Skin epidermis (tissue), 12 donors: ENCODE results near the gene VAV1.
"Not testable (repeated sequence)": the region's sequence is repeated elsewhere in the genome, so short reads cannot be mapped to it uniquely, and the experiment has no call there.

Source experiments
- H3K27ac ChIP-seq, 21 experiments: fragments of 200-600 bp; sonication (generic) in 11 of 21; one replicate each; pipeline ENCODE4 v1.5.0; 2020; ENCODE audit warnings: mild to moderate bottlenecking in 3 of 21, inconsistent platforms in 2 of 21, moderate library complexity in 2 of 21
- H3K4me3 ChIP-seq, 7 experiments: fragments of 200-600 bp; sonication (generic) in 2 of 7; one replicate each; pipeline ENCODE4 v1.5.0; 2020; ENCODE audit warnings: inconsistent platforms in 2 of 7, mild to moderate bottlenecking in 2 of 7, moderate library complexity in 1 of 7

The VAV1 gene

GRCh38 chr19:6736169-6736916 lies 36.2 kb upstream of the VAV1 start:
- peak overlapping the region in 20 of 21 experiments; percentile 91 to 99 (median 96) for H3K27ac ChIP-seq
- H3K4me3 ChIP-seq = peak overlapping the region; percentile 61 to 89 (median 79)

DNA sequence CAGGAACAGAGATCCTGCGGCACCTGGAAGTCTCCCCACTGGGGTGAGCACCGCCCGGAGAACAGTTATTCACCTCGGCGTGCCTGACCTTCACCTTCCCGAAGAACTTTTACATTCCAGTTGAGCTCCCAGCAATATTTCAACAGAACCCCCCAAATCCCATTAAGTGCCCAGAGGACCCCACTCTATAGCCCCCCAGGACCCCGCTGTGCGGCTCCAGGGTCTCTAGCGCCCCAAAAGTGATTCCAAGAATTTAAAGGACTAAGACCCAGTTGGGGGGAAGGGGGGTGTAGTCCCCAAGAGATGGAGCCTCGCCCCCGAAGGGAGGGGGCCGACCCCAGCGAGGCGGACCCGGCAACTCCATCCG lies 35.6 kb upstream of the VAV1 start:
- peak overlapping the region; percentile 61 to 89 (median 79) for H3K4me3 ChIP-seq
- H3K27ac ChIP-seq = peak overlapping the region; percentile 91 to 99 (median 96)

- H3K4me3 ChIP-seq = peak within 1 kb of the TSS; percentile 61 to 89 (median 79)
- H3K27ac ChIP-seq = peak within 1 kb of the TSS; percentile 91 to 99 (median 96)
These were observed 35.1 kb upstream of the VAV1 start, which contains the start of gene GPR108 for GRCh38 chr19:6737284-6737872. TSS of gene GPR108 (minus strand) at chr19:6737580. CDS start at chr19:6737576, 4 bp downstream.

GRCh38 chr19:6737873-6738786 lies 34.4 kb upstream of the VAV1 start:
- Histone ChIP-seq H3K4me3 (peak overlapping the region in 3 of 7 experiments; percentile 68 to 88 (median 75)), H3K27ac (peak overlapping the region in 20 of 21 experiments; percentile 33 to 99 (median 84))

GRCh38 chr19:6738787-6739389 lies 33.6 kb upstream of the VAV1 start:
- peak overlapping the region; percentile 23 to 88 (median 75) for H3K4me3 ChIP-seq
- H3K27ac ChIP-seq = peak overlapping the region in 20 of 21 experiments; percentile 33 to 99 (median 84)

DNA sequence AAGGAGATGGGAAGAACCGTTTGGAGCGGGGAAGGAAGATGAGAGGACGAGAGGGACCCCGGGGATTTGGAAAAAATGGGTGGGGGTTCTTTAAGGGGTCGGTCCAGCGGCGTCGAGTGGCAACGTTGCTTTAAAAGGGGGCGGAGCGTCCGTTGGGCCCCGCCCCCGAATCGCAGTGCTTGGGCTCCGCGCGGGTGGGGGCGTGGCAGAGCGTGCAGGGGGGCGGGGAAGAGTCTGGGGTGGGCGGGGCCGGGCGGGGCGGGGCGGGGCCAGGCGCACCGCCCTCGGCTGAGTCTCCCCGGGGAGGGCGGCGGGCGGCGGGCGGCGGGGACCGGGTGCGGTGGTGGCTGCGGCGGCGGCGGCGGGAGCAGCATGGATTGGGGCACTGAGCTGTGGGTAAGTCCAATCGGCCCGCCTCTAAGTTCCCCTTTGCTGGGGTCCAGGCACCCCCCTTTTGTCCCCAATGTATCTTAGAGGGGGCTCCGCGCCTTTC lies 33.1 kb upstream of the VAV1 start, which contains the start of gene TRIP10:
Gene TRIP10, plus strand, starts transcription at position 291 of the 493 bp plus-strand sequence. Its CDS starts 82 bp downstream, at position 373.
- Histone ChIP-seq H3K27ac (peak within 1 kb of the TSS; percentile 60 to 99 (median 88)), H3K4me3 (peak within 1 kb of the TSS; percentile 62 to 88 (median 77))

DNA sequence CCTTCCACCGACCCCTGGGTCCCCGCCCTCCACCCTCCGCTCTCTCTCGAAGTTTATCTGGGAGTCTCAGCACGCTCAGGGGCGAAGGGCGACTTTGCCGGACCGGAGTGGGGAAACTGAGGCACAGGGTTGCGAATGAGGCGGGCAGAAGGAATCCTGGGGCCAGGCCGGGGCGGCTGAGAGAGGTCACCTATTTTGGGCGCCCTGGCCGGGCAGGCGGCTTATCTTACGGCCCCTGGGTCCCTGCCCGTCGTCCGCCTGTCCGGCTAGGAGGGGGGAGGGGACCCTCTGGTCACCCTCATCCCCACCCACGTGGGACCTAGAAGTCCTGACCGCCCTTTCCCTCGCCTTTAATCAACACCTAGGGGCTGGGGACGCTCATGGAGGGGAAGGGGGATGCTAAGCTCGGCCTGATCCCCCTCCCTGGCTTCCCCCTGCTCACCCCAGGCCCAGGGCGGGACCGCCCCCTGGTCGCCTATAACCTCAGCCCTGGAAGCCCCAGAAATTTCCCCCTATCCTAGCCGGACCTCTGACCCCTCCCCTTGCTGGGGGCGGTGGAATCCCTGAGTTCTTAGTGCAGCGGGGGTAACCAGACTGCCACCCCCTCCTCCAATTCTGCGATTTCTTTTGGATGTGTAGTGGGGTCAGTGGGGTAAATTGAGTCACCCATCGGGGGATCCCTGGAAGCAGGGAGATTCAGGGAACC lies 32.5 kb upstream of the VAV1 start:
- peak overlapping the region; percentile 62 to 88 (median 77) for H3K4me3 ChIP-seq
- H3K27ac ChIP-seq = peak overlapping the region; percentile 60 to 95 (median 86)

- Histone ChIP-seq H3K27ac (peak overlapping the region; percentile 60 to 95 (median 86)), H3K4me3 (peak overlapping the region; percentile 62 to 88 (median 77))
These were observed 31.7 kb upstream of the VAV1 start for GRCh38 chr19:6740589-6741343.

DNA sequence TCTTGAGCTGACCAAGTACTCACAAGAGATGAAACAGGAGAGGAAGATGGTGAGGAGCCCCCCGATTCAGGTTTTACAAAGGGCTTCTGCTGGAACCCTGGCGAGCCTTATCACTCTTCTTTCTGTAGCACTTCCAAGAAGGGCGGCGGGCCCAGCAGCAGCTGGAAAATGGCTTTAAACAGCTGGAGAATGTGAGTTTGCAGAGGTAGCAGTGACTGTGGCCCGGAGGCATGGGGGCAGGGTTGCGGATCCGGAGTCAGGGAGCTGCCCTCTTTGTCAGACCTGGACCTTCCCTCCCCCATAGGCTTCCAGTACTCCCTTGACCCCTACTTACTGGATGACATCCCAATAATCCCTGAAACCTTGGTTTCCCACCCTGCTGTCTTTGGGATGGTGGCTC lies 29.4 kb upstream of the VAV1 start:
- Histone ChIP-seq H3K27ac (peak overlapping the region in 1 of 21 experiments; percentile 81), H3K4me3 (no peak overlapping the region)

- Histone ChIP-seq H3K4me3 (no peak overlapping the region), H3K27ac (peak overlapping the region in 20 of 21 experiments; percentile 7 to 85 (median 58))
These were observed 28.7 kb upstream of the VAV1 start for GRCh38 chr19:6743714-6744380.

DNA sequence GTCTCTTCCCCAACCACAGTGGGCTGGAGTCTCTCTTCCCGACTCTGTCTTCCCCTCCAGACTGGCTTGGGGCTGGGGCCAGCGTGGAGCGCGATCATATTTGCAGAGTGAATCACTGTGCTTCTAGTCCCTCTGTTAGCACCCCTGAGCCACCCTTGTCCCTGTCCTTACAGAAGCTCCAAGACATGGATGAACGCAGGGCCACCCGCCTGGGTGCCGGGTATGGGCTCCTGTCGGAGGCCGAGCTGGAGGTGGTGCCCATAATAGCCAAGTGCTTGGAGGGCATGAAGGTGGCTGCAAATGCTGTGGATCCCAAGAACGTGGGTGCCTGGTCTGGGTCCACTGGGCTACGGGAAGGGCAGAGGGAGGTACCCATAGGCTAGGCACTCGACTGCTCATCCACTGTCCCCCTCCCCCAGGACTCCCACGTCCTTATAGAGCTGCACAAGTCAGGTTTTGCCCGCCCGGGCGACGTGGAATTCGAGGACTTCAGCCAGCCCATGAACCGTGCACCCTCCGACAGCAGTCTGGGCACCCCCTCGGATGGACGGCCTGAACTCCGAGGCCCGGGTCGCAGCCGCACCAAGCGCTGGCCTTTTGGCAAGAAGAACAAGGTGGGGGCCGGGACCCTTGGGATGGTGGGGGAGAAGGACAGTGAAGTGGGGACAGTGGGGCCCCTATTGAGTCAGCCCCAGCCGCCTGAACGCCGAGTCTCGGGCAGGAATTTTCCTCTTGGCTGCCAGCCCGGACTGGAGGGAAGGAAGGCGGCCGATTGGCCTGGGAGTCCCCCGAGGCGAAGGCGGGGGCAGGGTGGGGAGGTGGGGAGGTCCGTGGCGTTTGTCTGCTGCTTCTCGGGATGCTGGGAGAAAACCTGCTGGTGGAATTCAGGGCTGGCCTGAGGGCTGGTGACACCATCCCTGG lies 27.9 kb upstream of the VAV1 start:
- Histone ChIP-seq H3K4me3 (peak overlapping the region in 1 of 7 experiments; percentile 11), H3K27ac (peak overlapping the region in 20 of 21 experiments; percentile 7 to 85 (median 58))

DNA sequence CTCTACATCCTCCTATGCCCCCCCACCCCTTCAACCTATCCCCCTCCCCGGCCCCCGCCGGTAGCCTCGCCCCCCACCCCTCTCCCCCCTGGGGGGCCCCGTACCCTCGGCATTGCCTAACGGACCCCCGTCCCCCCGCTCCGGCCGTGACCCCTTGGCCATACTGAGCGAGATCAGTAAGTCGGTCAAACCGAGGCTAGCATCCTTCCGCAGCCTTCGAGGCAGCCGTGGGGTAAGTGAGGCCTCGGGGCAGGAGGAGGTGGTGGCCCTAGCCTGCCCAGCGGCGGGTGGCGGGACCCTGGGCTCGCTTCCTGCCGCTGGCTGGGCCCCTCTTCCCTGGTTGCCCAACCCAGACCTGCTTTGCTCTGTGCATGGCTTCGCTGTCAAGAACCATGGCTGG lies 26.5 kb upstream of the VAV1 start:
- no peak overlapping the region for H3K4me3 ChIP-seq
- H3K27ac ChIP-seq = peak overlapping the region in 2 of 21 experiments; percentile 1 to 54

DNA sequence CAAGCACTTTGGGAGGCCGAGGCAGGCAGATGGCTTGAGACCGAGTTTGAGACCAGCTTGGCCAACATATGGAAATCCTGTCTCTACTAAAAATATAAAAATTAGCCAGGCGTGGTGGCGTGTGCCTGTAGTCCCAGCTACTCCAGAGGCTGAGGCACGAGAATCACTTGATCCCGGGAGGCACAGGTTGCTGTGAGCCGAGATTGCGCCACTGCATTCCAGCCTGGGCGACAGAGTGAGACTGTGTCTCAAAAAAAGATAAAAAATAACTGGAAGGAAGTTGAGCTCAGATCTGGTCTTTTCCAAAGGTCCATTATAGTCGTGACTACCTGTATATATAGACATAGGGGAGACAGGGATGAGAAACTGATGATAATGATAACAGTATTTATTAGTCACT lies 24.0 kb upstream of the VAV1 start:
- not testable (repeated sequence) for H3K4me3 ChIP-seq
- H3K27ac ChIP-seq = peak overlapping the region in 1 of 21 experiments; percentile 11

DNA sequence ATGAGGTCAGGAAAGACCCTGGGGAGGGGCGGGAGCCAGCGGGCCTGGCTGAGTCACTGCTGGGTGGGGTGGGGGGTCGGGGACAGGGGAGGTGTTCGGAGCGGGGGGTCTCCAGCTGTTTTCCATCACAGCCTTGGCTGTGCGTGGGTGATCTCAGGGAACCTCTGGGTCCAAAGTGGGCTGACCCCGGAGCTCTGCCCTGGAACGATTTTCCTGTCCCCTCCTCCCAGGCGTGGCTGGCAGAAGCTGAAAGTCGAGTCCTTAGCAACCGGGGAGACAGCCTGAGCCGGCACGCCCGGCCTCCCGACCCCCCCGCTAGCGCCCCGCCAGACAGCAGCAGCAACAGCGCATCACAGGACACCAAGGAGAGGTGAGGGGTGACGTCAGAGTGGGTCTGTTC lies 22.4 kb upstream of the VAV1 start:
- Histone ChIP-seq H3K4me3 (no peak overlapping the region), H3K27ac (peak overlapping the region in 5 of 21 experiments; percentile 11 to 78 (median 49))

DNA sequence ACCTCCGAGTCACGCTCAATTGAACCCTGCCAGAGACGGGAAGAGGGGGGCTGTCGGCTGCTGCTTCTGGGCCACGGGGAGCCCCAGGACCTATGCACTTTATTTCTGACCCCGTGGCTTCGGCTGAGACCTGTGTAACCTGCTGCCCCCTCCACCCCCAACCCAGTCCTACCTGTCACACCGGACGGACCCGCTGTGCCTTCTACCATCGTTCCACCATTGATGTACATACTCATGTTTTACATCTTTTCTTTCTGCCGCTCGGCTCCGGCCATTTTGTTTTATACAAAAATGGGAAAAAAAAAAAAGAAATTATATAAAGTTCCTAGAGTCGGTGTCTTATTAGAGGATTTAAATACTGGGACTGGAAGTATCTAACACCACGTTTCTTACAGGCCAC lies 21.3 kb upstream of the VAV1 start:
- Histone ChIP-seq H3K4me3 (no peak overlapping the region), H3K27ac (peak overlapping the region in 2 of 21 experiments; percentile 47 to 64)
